H1 (cell line): Measurements from ENCODE around the gene CAPN13. TPM values are rescaled to one million over a fixed set of nuclear protein-coding genes. Genes with fewer than 3 reads are reported as not detected.
A peak's percentile ranks its signal among the peaks of the same experiment; 100 is the strongest.

Source experiments
- CTCF ChIA-PET: fragments of 300-600 bp; sonication (Branson Sonifier 250); formaldehyde crosslinking; loops from one replicate; lab custom pipeline; 2021; ENCODE audit not compliant: partially characterized antibody; lab: Charles Lee
- POLR2A ChIA-PET: fragments of 300-600 bp; sonication (Branson Sonifier 250); formaldehyde crosslinking; loops from one replicate; lab custom pipeline; 2021; ENCODE audit warnings: inconsistent platforms; ENCODE audit not compliant: partially characterized antibody; lab: Charles Lee
- DNase-seq, 2 experiments: peaks; one replicate each; pipeline versions ENCODE4 v3.0.0 to v3.0.0-alpha.2; 2010 to 2022; ENCODE audit warnings: low spot score in 2 of 2, low read depth in 1 of 2, mixed read lengths in 1 of 2
- FAIRE-seq: peaks from 2 replicates; lab custom pipeline; 2011; peaks lifted over from hg19 to GRCh38; lab: Jason Lieb, UNC
- H2AFZ ChIP-seq: 2 replicates; pipeline ENCODE4 v1.8.1; 2012; ENCODE audit warnings: low read length, inconsistent platforms
- H2AK5ac ChIP-seq: 2 replicates; pipeline ENCODE4 v1.6.1; 2013; ENCODE audit warnings: low read depth, low read length
- H2BK120ac ChIP-seq: replicated peaks from 2 replicates; pipeline ENCODE3; 2013; ENCODE audit warnings: low read depth, low read length, inconsistent platforms
- H2BK12ac ChIP-seq: 2 replicates; pipeline ENCODE4 v1.6.1; 2013; ENCODE audit warnings: low read depth, low read length
- H2BK15ac ChIP-seq: 2 replicates; pipeline ENCODE4 v1.6.1; 2013; ENCODE audit warnings: low read length
- H2BK20ac ChIP-seq: 2 replicates; pipeline ENCODE4 v1.6.1; 2013; ENCODE audit warnings: low read length
- H2BK5ac ChIP-seq: 2 replicates; pipeline ENCODE4 v1.6.1; 2013; ENCODE audit warnings: low read depth, low read length
- H3K14ac ChIP-seq: 2 replicates; pipeline ENCODE4 v1.6.1; 2013; ENCODE audit warnings: inconsistent platforms; ENCODE audit not compliant: insufficient read length
- H3K18ac ChIP-seq: 2 replicates; pipeline ENCODE4 v1.6.1; 2013; ENCODE audit warnings: low read length; ENCODE audit errors: extremely low read depth
- H3K23ac ChIP-seq: 2 replicates; pipeline ENCODE4 v1.6.1; 2013; ENCODE audit warnings: inconsistent platforms; ENCODE audit not compliant: insufficient read length
- H3K23me2 ChIP-seq: 2 replicates; pipeline ENCODE4 v1.6.1; 2013; ENCODE audit warnings: low read depth, low read length
- H3K27ac ChIP-seq: 2 replicates; pipeline ENCODE4 v1.6.1; 2011; ENCODE audit warnings: low read depth, low read length, inconsistent platforms
- H3K27me3 ChIP-seq, 4 experiments: replicated peaks in 1 of 4; 1 replicate in 1 of 4; 2 replicates in 3 of 4; pipeline versions ENCODE4 v1.6.1 to v1.8.1; 2011 to 2013; ENCODE audit warnings: low read length in 3 of 4, mild to moderate bottlenecking in 3 of 4, inconsistent platforms in 2 of 4, mixed read lengths in 2 of 4, moderate library complexity in 1 of 4; ENCODE audit not compliant: control insufficient read depth in 3 of 4, insufficient read depth in 3 of 4; ENCODE audit errors: extremely low read depth in 1 of 4
- H3K36me3 ChIP-seq, 4 experiments: 2 replicates each; pipeline versions ENCODE4 v1.6.1 to v1.8.1; 2011 to 2013; ENCODE audit warnings: mild to moderate bottlenecking in 4 of 4, low read length in 3 of 4, moderate library complexity in 2 of 4, control low read depth in 1 of 4, inconsistent platforms in 1 of 4; ENCODE audit not compliant: insufficient read depth in 4 of 4, control insufficient read depth in 2 of 4
- H3K4ac ChIP-seq: replicated peaks from 2 replicates; pipeline ENCODE3; 2013; ENCODE audit warnings: low read length, low read depth, mixed read lengths, inconsistent platforms; ENCODE audit not compliant: insufficient read length
- H3K4me1 ChIP-seq, 4 experiments: replicated peaks in 1 of 4; 1 replicate in 1 of 4; 2 replicates in 3 of 4; pipeline versions ENCODE4 v1.6.1 to v1.8.1; 2011 to 2013; ENCODE audit warnings: low read length in 3 of 4, inconsistent platforms in 2 of 4, mixed read lengths in 1 of 4; ENCODE audit not compliant: insufficient read depth in 4 of 4, control insufficient read depth in 3 of 4
- H3K4me2 ChIP-seq, 2 experiments: 2 replicates each; pipeline versions ENCODE4 v1.6.1 to v1.8.1; 2011 to 2013; ENCODE audit warnings: low read depth in 2 of 2, low read length in 2 of 2, control low read depth in 1 of 2, inconsistent platforms in 1 of 2, mild to moderate bottlenecking in 1 of 2; ENCODE audit not compliant: insufficient read depth in 1 of 2
- H3K4me3 ChIP-seq, 4 experiments: fragments of 200-600, 300-600 bp in 1 of 4; sonication (generic), shearing (Covaris generic), sonication (Bioruptor Twin) in 1 of 4; 2 replicates each; pipeline versions ENCODE4 v1.5.1 to v1.8.1; 2011 to 2016; ENCODE audit warnings: low read length in 4 of 4, low read depth in 3 of 4, control low read depth in 2 of 4, inconsistent platforms in 2 of 4, mild to moderate bottlenecking in 2 of 4, mixed read lengths in 1 of 4, moderate library complexity in 1 of 4; ENCODE audit not compliant: insufficient read depth in 2 of 4; ENCODE audit errors: extremely low read depth in 1 of 4
- H3K56ac ChIP-seq: replicated peaks from 2 replicates; pipeline ENCODE3; 2013; ENCODE audit warnings: low read depth, mild to moderate bottlenecking, mixed read lengths, low read length, inconsistent platforms; ENCODE audit not compliant: insufficient read length
- H3K79me1 ChIP-seq: 2 replicates; pipeline ENCODE4 v1.6.1; 2013; ENCODE audit warnings: low read depth, low read length, control low read depth
- H3K79me2 ChIP-seq, 2 experiments: 2 replicates each; pipeline versions ENCODE4 v1.6.1 to v1.8.1; 2012 to 2013; ENCODE audit warnings: low read length in 2 of 2, mild to moderate bottlenecking in 2 of 2, inconsistent platforms in 1 of 2; ENCODE audit not compliant: insufficient read depth in 2 of 2, control insufficient read depth in 1 of 2
- H3K9ac ChIP-seq, 4 experiments: replicated peaks in 1 of 4; 1 replicate in 1 of 4; 2 replicates in 3 of 4; pipeline versions ENCODE4 v1.6.1 to v1.8.1; 2011 to 2013; ENCODE audit warnings: low read depth in 3 of 4, low read length in 3 of 4, control low read depth in 2 of 4, mild to moderate bottlenecking in 2 of 4, moderate library complexity in 2 of 4, inconsistent platforms in 1 of 4; ENCODE audit errors: extremely low read depth in 1 of 4
- H3K9me3 ChIP-seq, 2 experiments: 2 replicates each; pipeline versions ENCODE4 v1.6.1 to v1.8.1; 2012 to 2013; ENCODE audit warnings: mild to moderate bottlenecking in 2 of 2, moderate library complexity in 2 of 2, control low read depth in 1 of 2, inconsistent platforms in 1 of 2, low read depth in 1 of 2, low read length in 1 of 2, mixed read lengths in 1 of 2; ENCODE audit not compliant: insufficient read depth in 2 of 2
- H4K20me1 ChIP-seq, 2 experiments: replicated peaks in 1 of 2; 2 replicates each; pipeline versions ENCODE3 to v1.8.1; 2011 to 2013; ENCODE audit warnings: inconsistent platforms in 2 of 2, low read length in 2 of 2, mild to moderate bottlenecking in 1 of 2; ENCODE audit not compliant: insufficient read depth in 2 of 2, control insufficient read depth in 1 of 2
- H4K5ac ChIP-seq: 2 replicates; pipeline ENCODE4 v1.6.1; 2013; ENCODE audit warnings: low read length, low read depth, mixed read lengths, inconsistent platforms; ENCODE audit not compliant: insufficient read length
- H4K8ac ChIP-seq: 2 replicates; pipeline ENCODE4 v1.8.0; 2013; ENCODE audit warnings: mild to moderate bottlenecking, moderate library complexity, low read length, inconsistent platforms; ENCODE audit not compliant: insufficient read depth; ENCODE audit errors: extremely low read depth
- H4K91ac ChIP-seq: replicated peaks from 2 replicates; pipeline ENCODE3; 2013; ENCODE audit warnings: low read length, mixed read lengths, inconsistent platforms; ENCODE audit not compliant: insufficient read length
- CHD1 ChIP-seq: IDR thresholded peaks from 2 replicates; pipeline ENCODE4 v1.6.1; 2012; ENCODE audit warnings: low read depth, low read length, improper control_type of control experiment
- CHD2 ChIP-seq: IDR thresholded peaks from 2 replicates; pipeline ENCODE4 v1.6.1; 2012; ENCODE audit warnings: low read length, improper control_type of control experiment
- CTCF ChIP-seq, 3 experiments: IDR thresholded peaks; 1 replicate in 2 of 3; 2 replicates in 1 of 3; pipeline versions ENCODE4 v1.5.1 to v1.6.1; 2011; ENCODE audit warnings: low read length in 3 of 3, mild to moderate bottlenecking in 3 of 3, inconsistent platforms in 2 of 3, low read depth in 1 of 3, moderate library complexity in 1 of 3; ENCODE audit not compliant: insufficient read depth in 1 of 3; ENCODE audit errors: control extremely low read depth in 1 of 3
- HDAC6 ChIP-seq: IDR thresholded peaks from one replicate; pipeline ENCODE4 v1.7.1; 2012; ENCODE audit warnings: low read depth, mild to moderate bottlenecking, inconsistent platforms, low read length, moderate library complexity
- JUND ChIP-seq: IDR thresholded peaks from 2 replicates; pipeline ENCODE4 v1.6.1; 2011; ENCODE audit warnings: mild to moderate bottlenecking, improper control_type of control experiment, low read length
- RAD21 ChIP-seq, 2 experiments: IDR thresholded peaks in 1 of 2; conservative IDR thresholded peaks in 1 of 2; 2 replicates each; pipeline ENCODE4 v1.6.1; 2011; ENCODE audit warnings: low read depth in 2 of 2, low read length in 2 of 2, improper control_type of control experiment in 1 of 2, inconsistent platforms in 1 of 2, mild to moderate bottlenecking in 1 of 2, moderate library complexity in 1 of 2
- SIN3A ChIP-seq, 2 experiments: IDR thresholded peaks in 1 of 2; conservative IDR thresholded peaks in 1 of 2; 2 replicates each; pipeline ENCODE4 v1.6.1; 2011 to 2012; ENCODE audit warnings: low read length in 2 of 2, improper control_type of control experiment in 1 of 2, low read depth in 1 of 2, mild to moderate bottlenecking in 1 of 2
- TAF7 ChIP-seq: optimal IDR thresholded peaks from 2 replicates; pipeline ENCODE3; 2011; ENCODE audit warnings: low read depth, mild to moderate bottlenecking, inconsistent platforms, low read length, moderate library complexity, borderline replicate concordance
- WGBS, 2 experiments: shearing (Covaris generic) in 1 of 2; methylation state at CpG; one replicate each; pipeline versions ENCODE4 v1.1.6 to v1.1.7; 2013 to 2015; ENCODE audit warnings: low lambda C conversion rate in 2 of 2, mixed read lengths in 2 of 2, inconsistent platforms in 1 of 2, low coverage in 1 of 2, missing lambda C conversion rate in 1 of 2; ENCODE audit not compliant: insufficient replicate concordance in 2 of 2, insufficient coverage in 1 of 2, insufficient read length in 1 of 2; ENCODE audit errors: extremely low coverage in 1 of 2, missing lambda C conversion rate in 1 of 2; 5-methylcytosine and 5-hydroxymethylcytosine counted together
- polyA plus RNA-seq, 7 experiments: library from polyadenylated mRNA; depleted of rRNA in 3 of 7; stranded (reverse) in 5 of 7; unstranded in 2 of 7; fragments of >200 nt in 5 of 7; fragments of 200-250 nt in 2 of 7; gene quantifications; 1 replicate in 5 of 7; 2 replicates in 1 of 7; 4 replicates in 1 of 7; pipeline versions ENCODE4 v1.2.1 to v1.2.3, GENCODE V29; 2011 to 2013; ENCODE audit warnings: missing spikeins in 2 of 7, mixed read lengths in 2 of 7
- total RNA-seq: library from RNA; stranded (reverse); fragmentation: NEBNext Ultra II Directional; extraction: Animal tissue kit (Norgen Biotek cat#: 25700); gene quantifications from 2 replicates; pipeline ENCODE4 v1.2.1, GENCODE V29; 2021
- TF ChIP-seq, protein P1 (sequence below): IDR thresholded peaks from 2 replicates; pipeline ENCODE4 v1.6.1; 2012; ENCODE audit warnings: low read length, inconsistent platforms

The CAPN13 gene
- total and polyA plus RNA-seq, 2 of the 8 experiments (the other 6 are each of a cell fraction or from before 2014, with no cell fraction given) = 2.4 TPM

- no peaks in the 10 kb centered on the region for H3K23me2 ChIP-seq
- no peak overlapping the region for H2AK5ac ChIP-seq
- H2BK15ac ChIP-seq = no peak overlapping the region
- H3K4ac ChIP-seq = no peak overlapping the region
- ChIA-PET CTCF (interaction anchor here (0.7 to 1.6 kb wide), 2 partner anchors 73 to 78 kb away, joined by 3 to 4 read pairs; no protein-coding TSS in a partner anchor), POLR2A (no interaction called here)
- peaks cover 0 to 2% (median 0%) of the 10 kb centered on the region in 4 experiments; a peak in 1 of 7 replicates for H3K4me1 ChIP-seq
- no peak overlapping the region for H2AFZ ChIP-seq
- no peak overlapping the region for H3K27ac ChIP-seq
- no peak overlapping the region for H4K5ac ChIP-seq
- H3K9ac ChIP-seq = no peak overlapping the region
- no peak overlapping the region for H3K4me2 ChIP-seq
- no peak overlapping the region for H4K91ac ChIP-seq
- H2BK20ac ChIP-seq = no peak overlapping the region
- no peak for FAIRE-seq
- no peaks in the 10 kb centered on the region for H3K9me3 ChIP-seq
- no peaks in the 10 kb centered on the region for H3K79me2 ChIP-seq
- H3K56ac ChIP-seq = no peak overlapping the region
- H2BK12ac ChIP-seq = no peak overlapping the region
- DNase-seq = peak in 1 of 2 experiments; percentile 14
- H3K18ac ChIP-seq = no peak overlapping the region
- H3K14ac ChIP-seq = no peak overlapping the region
- no peaks in the 10 kb centered on the region for H3K36me3 ChIP-seq
- no peak overlapping the region for H2BK120ac ChIP-seq
- no peak overlapping the region for H3K4me3 ChIP-seq
- no peaks in the 10 kb centered on the region for H3K79me1 ChIP-seq
- H3K27me3 ChIP-seq = no peaks in the 10 kb centered on the region
- no peak overlapping the region for H4K8ac ChIP-seq
- no peak overlapping the region for H2BK5ac ChIP-seq
- H4K20me1 ChIP-seq = no peaks in the 10 kb centered on the region
- WGBS, 2 experiments = 80% methylated on average over 3 of the region's 3 CpGs; no CpG with 5 or more reads in 1 of the 2 experiments
- H3K23ac ChIP-seq = no peak overlapping the region
- no peak for TF ChIP-seq TAF7
- TF ChIP-seq, protein P1, sequence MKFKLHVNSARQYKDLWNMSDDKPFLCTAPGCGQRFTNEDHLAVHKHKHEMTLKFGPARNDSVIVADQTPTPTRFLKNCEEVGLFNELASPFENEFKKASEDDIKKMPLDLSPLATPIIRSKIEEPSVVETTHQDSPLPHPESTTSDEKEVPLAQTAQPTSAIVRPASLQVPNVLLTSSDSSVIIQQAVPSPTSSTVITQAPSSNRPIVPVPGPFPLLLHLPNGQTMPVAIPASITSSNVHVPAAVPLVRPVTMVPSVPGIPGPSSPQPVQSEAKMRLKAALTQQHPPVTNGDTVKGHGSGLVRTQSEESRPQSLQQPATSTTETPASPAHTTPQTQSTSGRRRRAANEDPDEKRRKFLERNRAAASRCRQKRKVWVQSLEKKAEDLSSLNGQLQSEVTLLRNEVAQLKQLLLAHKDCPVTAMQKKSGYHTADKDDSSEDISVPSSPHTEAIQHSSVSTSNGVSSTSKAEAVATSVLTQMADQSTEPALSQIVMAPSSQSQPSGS = no peak
- TF ChIP-seq SIN3A (conservative IDR thresholded peaks at IDR 0.05 in 1 of 2, IDR thresholded peaks at IDR 0.05 in 1 of 2; ENCODE audit: low read depth in 1 of 2, low read length in 2 of 2) = no peak
- TF ChIP-seq CHD1 = no peak
- TF ChIP-seq HDAC6 = no peak
- no peak for TF ChIP-seq CTCF (IDR thresholded peaks at IDR 0.05; ENCODE audit: control extremely low read depth in 1 of 3, insufficient read depth in 1 of 3, low read depth in 1 of 3, low read length in 3 of 3)
- no peak for TF ChIP-seq CHD2
- TF ChIP-seq JUND = no peak
- no peak for TF ChIP-seq RAD21 (IDR thresholded peaks at IDR 0.05 in 1 of 2, conservative IDR thresholded peaks at IDR 0.05 in 1 of 2; ENCODE audit: low read depth in 2 of 2, low read length in 2 of 2)
Measured at GRCh38 chr2:30784682-30785081, 22.6 kb downstream of the CAPN13 start.
